ENCODE measurements around the gene DOCK3.
A peak's percentile ranks its signal among the peaks of the same experiment; 100 is the strongest.

Gene DOCK3

GRCh38 chr3:50674349-50675178 is at the start of gene DOCK3:
DOCK3 (plus strand) TSS chr3:50674927; CDS start chr3:50675264, 337 bp downstream.
- DNase-seq (ENCODE audit: low spot score), result no peak

GRCh38 chr3:50625231-50626182 is 49.2 kb upstream of the DOCK3 start:
- no peak for DNase-seq (ENCODE audit: low spot score)

- DNase-seq (ENCODE audit: low spot score), result no peak
Observed at GRCh38 chr3:50626401-50626800, 48.3 kb upstream of the DOCK3 start.

DNA sequence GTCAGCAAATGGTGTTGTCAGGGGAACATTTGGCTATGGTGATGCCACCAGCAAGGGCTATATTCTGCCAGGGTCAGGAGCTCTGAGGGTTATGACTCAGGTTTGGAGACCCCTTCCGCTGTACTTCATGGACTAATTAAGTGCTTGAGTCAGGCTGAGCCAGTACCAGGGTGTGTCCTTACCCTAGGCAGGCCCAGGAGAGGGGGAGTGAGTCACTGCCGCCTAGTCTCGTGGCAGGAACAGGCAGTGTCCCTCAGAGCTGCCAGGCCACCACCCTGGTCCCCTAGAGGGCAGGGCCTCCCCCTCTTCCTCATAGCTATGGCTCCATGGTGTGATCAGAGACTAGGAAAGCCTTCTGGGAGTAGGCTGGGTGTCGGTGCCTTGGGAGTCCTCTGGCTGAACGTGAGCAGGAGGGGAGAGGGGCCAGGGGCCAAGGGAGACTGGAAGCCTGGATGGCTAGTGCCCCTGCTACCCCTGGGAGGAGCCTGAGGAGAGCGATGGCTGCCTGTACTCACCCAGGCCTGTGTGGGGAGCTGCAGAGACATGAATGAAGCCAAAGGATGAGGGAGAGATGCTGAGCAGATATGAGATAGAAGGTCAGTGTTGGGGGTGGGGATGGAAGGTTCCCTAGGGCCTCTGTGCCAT is 47.2 kb upstream of the DOCK3 start:
- DNase-seq (ENCODE audit: low spot score), result peak; percentile 61

DNA sequence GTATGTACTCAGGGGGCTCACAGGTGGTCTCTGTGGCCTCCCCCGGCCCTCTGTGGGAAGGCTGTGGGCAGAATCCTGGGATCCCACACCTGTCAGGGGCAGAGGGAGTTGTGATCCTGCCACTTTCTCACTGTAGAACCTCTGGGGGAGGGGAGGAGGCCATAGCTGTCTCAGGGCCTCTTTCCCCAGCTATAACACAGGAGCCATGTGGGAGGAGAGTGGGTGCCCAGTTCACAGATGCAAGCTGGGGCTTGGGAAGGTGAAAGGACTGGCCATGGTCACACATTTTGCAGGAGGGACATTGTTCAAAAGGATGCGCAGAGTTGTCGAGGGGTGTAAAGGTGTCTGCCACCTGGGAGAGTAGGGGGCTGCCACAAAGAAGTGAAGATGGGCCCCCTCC is 46.1 kb upstream of the DOCK3 start:
- DNase-seq (ENCODE audit: low spot score), result no peak

GRCh38 chr3:50630394-50630793 is 44.3 kb upstream of the DOCK3 start:
- no peak for DNase-seq (ENCODE audit: low spot score)

- DNase-seq (ENCODE audit: low spot score), result no peak
Observed at GRCh38 chr3:50630877-50631276, 43.9 kb upstream of the DOCK3 start.

DNA sequence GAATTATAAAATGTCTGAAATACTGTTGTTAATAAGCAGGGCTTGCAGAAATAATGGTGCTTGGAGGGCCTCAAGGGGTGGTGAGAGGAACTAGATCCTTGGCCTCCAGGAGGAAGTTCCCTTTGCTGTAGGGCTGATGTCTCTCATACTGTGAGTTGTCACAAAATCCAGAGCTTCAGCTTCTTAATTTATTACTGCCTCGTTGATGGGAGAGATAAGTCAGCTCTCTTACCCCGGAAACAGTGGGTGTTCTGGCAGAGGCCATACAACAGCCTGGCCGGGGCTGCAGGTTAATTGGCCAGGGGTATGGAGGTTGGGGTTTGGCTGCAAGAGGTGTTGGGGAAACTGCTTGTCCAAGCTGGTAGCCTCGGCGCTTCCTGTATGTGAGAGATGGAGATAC is 42.3 kb upstream of the DOCK3 start:
- no peak for DNase-seq (ENCODE audit: low spot score)

DNA sequence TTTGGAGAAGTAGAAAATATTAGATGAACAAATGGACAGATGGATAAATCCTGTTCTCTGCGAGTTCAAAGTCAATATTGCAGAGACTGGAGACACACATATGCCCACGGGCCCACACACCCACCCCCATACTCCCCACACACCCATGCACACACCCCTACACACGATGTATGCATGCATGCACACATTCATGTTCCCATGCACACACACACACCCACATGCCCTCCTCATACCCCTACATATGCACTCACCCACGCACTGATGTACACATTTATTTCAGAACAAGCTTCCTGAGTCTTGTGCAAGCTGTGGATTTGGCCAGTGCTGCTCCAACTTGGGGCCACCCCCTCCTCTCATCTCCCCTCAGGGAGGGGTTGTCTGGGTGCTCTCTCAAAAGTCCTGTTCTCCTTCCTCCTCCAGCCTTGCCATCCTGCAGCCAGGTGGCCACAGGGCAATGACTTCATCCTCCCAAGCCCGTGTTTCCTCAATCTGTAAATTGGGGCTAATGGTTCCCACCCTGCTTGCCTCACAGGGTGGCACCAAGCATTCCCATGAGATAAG is 41.4 kb upstream of the DOCK3 start:
- no peak for DNase-seq (ENCODE audit: low spot score)

DNA sequence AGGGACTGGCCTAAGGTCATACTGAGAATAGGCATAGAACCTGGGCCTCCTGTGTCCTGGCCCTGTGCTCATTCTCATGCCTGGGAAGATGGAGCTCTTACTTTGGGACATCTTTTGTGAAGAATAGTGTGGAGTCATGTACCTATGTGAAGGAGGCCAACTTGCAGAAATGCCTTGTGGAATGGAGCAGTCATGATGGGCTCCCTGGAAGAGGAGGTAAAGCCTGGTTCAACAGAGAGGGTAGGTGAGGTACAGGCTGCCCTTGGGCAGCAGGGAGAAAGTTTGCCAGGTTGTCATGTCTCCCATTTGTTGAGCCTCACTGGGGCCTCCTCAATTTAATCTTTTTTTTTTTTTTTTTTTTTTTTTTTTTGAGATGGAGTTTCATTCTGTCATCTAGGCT is 39.7 kb upstream of the DOCK3 start:
- no peak for DNase-seq (ENCODE audit: low spot score)

- no peak for DNase-seq (ENCODE audit: low spot score)
Observed at GRCh38 chr3:50637011-50637410, 37.7 kb upstream of the DOCK3 start.

DNA sequence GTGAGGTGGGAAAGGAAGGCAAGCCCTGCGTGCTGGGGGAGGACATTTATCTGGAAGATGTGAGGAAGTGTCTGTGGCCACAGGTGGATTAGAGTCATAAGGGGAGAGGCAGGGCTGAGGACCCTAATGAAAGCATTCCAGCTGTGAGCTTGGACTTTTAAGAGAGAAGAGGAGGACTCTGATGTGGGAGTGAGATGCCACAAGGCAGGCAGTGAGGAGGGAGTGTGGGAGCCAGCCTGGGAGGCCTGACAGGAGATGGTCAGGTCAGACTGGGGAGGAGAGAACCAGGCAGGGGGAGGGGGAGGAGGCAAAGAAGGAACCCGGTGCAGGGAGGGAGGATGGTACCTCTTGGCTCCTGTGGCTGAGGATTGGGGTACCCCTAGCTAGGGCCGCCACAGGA is 36.8 kb upstream of the DOCK3 start:
- no peak for DNase-seq (ENCODE audit: low spot score)

GRCh38 chr3:50639055-50639494 is 35.7 kb upstream of the DOCK3 start:
- peak; percentile 5 for DNase-seq (ENCODE audit: low spot score)

DNA sequence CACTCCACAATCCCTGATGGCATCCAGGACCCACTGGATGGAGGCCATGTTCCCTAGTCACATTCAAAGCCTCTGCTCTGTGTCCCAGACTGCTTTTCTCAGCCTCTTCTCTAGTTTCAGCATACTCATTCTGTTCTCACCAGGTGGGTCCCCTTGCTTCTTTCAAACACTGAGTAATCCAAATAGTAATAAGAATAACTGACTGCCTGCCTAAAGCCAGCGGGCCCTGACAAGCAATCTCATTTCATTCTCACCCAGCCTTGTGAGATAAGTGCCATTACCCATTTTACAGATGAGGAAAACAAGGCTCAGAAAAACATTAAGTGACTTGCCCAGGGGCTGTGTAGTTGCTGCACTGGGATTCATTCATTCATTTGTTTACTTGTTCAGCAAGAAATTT is 32.3 kb upstream of the DOCK3 start:
- DNase-seq (ENCODE audit: low spot score), result no peak

DNA sequence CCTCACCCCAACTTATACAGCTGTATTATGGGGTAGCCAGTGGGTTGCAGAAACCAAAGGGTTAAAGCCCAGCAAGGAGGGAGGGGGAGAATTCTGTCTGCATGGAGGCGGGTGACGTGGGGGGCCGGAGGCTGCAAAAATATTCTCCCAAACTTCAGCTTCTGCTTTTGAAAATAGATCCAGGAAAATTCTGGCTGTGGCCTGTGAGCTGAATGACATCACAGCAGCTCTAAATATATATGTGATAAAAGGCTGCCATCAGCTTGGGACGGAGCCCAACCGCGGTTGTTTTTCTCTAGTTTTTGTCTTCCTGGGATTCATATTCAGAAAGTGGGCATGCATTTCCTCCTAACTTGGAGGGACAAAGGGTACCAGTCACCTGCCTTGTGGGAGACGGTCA is 30.2 kb upstream of the DOCK3 start:
- DNase-seq (ENCODE audit: low spot score), result no peak

DNA sequence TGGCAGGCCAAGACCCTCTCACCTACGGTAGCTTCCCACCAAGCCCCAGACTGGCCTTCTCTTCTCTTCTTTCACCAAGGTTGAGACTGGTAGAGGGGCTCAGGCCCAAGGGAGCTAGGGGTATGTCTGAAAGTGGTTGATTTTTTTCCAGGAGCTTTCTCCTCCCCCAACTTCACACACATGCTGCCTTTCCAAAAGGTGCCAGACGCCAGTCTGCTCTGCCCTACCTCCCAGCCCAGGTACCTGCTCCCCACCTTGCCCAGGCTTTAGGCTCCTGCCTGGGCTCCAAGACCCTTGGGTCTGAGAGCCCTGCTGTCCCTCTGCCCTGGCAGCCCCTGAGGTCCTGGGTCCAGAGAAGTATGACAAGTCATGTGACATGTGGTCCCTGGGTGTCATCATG is 29.3 kb upstream of the DOCK3 start:
- DNase-seq (ENCODE audit: low spot score), result no peak

GRCh38 chr3:50648313-50648712 is 26.4 kb upstream of the DOCK3 start:
- DNase-seq (ENCODE audit: low spot score), result no peak

DNA sequence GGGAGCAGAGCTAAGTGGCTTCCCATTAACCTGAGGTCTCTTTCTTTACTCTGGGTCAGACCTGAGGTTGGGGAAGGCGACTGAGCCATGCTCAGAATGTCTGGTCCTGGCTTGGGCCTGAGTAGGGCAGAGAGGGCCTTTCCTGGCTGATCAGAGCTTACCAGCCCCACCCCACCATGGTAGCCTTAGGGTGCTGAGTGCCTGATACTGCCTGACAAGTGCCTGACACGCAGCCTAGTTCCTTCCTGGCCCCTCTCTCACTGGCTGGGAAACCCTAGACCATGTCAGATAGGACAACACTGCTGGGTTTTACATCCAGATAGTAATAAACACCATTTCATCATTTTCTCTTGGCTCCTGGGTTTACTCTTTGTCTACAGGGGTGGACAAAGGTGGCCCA is 25.8 kb upstream of the DOCK3 start:
- DNase-seq (ENCODE audit: low spot score), result no peak

GRCh38 chr3:50649451-50649931 is 25.2 kb upstream of the DOCK3 start:
- DNase-seq (ENCODE audit: low spot score), result no peak

DNA sequence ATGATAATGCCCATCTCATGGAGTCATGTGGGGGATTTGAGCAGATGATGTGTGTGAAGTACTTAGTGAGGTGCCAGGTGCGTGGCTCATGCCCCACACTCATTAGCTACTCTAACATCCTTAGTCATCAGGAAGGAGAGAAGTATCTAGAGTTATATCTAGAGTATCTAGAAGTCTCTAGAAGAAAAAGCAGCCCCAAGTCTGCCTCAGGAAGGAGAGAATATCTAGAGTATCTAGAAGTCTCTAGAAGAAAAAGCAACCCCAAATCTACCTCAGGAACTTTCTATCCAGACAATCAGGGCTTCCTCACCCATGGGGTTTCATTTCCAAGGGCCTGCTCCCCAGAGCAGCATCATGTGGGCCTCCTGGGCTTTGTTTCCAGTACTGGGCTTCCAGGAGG is 24.7 kb upstream of the DOCK3 start:
- DNase-seq (ENCODE audit: low spot score), result no peak

DNA sequence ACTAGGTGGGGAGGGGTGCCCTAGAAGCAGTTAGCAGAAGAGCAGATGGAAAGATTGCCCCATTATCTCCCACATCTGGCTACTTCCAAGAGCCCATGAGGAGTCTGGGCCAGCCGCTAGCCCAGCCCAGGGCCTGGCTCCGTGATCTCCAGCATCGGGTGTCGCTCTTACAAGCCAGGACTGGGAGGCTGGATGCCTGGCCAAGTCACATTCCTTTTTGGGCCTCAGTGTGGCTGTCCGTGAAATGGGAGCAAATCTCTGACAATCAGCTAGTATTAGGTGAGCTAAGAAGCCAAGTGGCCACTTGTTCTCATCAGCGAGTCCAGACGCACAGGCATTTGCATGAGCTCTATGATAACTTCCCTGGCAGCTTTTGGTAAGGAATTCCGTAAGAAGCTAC is 23.3 kb upstream of the DOCK3 start:
- DNase-seq (ENCODE audit: low spot score), result no peak

DNA sequence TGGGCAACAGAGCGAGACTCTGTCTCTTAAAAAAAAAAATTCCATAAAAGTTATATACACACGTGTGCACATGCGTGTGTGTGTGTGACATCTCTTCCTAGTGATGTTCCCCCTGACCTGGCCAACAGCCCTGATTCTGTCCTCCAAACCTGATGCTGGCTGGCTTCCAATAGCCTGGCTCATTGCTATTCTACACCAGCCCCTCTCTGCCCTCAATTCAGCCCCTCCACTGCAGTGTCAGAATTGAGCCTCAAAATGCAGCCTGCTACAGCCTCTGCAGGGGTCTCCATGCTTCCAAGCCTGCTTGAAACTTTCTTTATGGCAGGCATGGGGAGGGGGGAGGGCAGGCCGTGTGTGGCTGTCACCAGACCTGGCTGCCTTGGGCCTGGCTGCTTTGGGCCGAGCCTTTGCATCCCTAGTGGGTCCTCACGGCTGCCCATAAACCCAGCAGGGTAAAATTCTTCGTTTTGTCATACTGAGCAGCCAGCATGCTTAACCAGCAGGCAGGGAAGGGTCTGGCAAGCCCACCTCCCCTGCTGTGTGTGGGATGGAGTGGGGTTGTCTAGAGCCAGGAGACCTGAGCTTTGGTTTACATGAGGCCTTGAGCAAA is 22.7 kb upstream of the DOCK3 start:
- DNase-seq (ENCODE audit: low spot score), result no peak

Measured in LoVo (cell line).